HG02763 (cell line): Measurements from ENCODE around the gene MTHFD1.
"Not testable (repeated sequence)": the region's sequence is repeated elsewhere in the genome, so short reads cannot be mapped to it uniquely, and the experiment has no call there.

Experiments used
- ATAC-seq: cut with Tn5 transposase; IDR thresholded peaks from one replicate; pipeline ENCODE4 v1.9.1; 2021; ENCODE audit warnings: mild to moderate bottlenecking, moderate library complexity; ENCODE audit not compliant: unreplicated experiment

Gene MTHFD1

GRCh38 chr14:64387782-64388532 lies at the start of gene MTHFD1:
Gene MTHFD1 (plus strand): TSS chr14:64388353. CDS start chr14:64388428, 75 bp downstream.
- peak; percentile 77 for ATAC-seq

GRCh38 chr14:64338616-64339316 lies 49.4 kb upstream of the MTHFD1 start:
- peak; percentile 87 for ATAC-seq

- no peak for ATAC-seq
Measured at GRCh38 chr14:64340560-64341196, 47.5 kb upstream of the MTHFD1 start.

- ATAC-seq: no peak
Measured at GRCh38 chr14:64347748-64348147, 40.4 kb upstream of the MTHFD1 start.

- no peak for ATAC-seq
Measured at GRCh38 chr14:64349741-64350490, 38.2 kb upstream of the MTHFD1 start.

GRCh38 chr14:64363265-64363846 lies 24.8 kb upstream of the MTHFD1 start:
- no peak for ATAC-seq

GRCh38 chr14:64364907-64365306 lies 23.2 kb upstream of the MTHFD1 start:
- ATAC-seq: no peak

GRCh38 chr14:64365358-64365889 lies 22.7 kb upstream of the MTHFD1 start:
- ATAC-seq: not testable (repeated sequence)

GRCh38 chr14:64369201-64369600 lies 19.0 kb upstream of the MTHFD1 start:
- ATAC-seq: no peak

- ATAC-seq: no peak
Measured at GRCh38 chr14:64387232-64387781, 846 bp upstream of the MTHFD1 start.

- ATAC-seq: no peak
Measured at GRCh38 chr14:64388533-64389285, 556 bp downstream of the MTHFD1 start.

- ATAC-seq: no peak
Measured at GRCh38 chr14:64391113-64391725, 3.1 kb downstream of the MTHFD1 start.

- no peak for ATAC-seq
Measured at GRCh38 chr14:64391986-64392385, 3.8 kb downstream of the MTHFD1 start.

GRCh38 chr14:64393189-64393726 lies 5.1 kb downstream of the MTHFD1 start:
- ATAC-seq: not testable (repeated sequence)

- ATAC-seq: no peak
Measured at GRCh38 chr14:64394423-64394822, 6.3 kb downstream of the MTHFD1 start.

- ATAC-seq: no peak
Measured at GRCh38 chr14:64394977-64395633, 7.0 kb downstream of the MTHFD1 start.

GRCh38 chr14:64400829-64401459 lies 12.8 kb downstream of the MTHFD1 start:
- no peak for ATAC-seq

GRCh38 chr14:64401949-64402348 lies 13.8 kb downstream of the MTHFD1 start:
- no peak for ATAC-seq
